GM12878 (cell line): ENCODE measurements around the gene PRPF31. TPM values are rescaled to one million over a fixed set of nuclear protein-coding genes. Genes with fewer than 3 reads are reported as not detected.

Experiments used
- ATAC-seq: fragments of 200-7000 bp; cut with Tn5 transposase; 3 replicates; pipeline ENCODE4 v1.9.1; 2020; ENCODE audit warnings: mild to moderate bottlenecking, moderate library complexity
- BruUV-seq: library from RNA; stranded (reverse); fragments of 400-500 nt; replicated peaks from 2 replicates; lab custom pipeline; 2021; lab: Mats Ljungman, UMichigan
- CTCF ChIA-PET: fragments of 300-600 bp; sonication (Branson Sonifier 250); formaldehyde crosslinking; extraction: SDS; loops from one replicate; lab custom pipeline; 2021; ENCODE audit warnings: inconsistent platforms; lab: Yijun Ruan, JAX
- POLR2A ChIA-PET: fragments of 350-600 bp; formaldehyde crosslinking; extraction: SDS; loops from one replicate; lab custom pipeline; 2021; ENCODE audit warnings: inconsistent platforms; lab: Charles Lee
- RAD21 ChIA-PET: fragments of 300-600 bp; sonication (Branson Sonifier 250); formaldehyde crosslinking; loops from one replicate; lab custom pipeline; 2023; ENCODE audit warnings: antibody characterized with exemption; ENCODE audit not compliant: unreplicated experiment; lab: Charles Lee
- SMC1A ChIA-PET: fragments of 300-600 bp; sonication (Branson Sonifier 250); formaldehyde crosslinking; loops from one replicate; lab custom pipeline; 2023; ENCODE audit not compliant: unreplicated experiment, uncharacterized antibody; lab: Charles Lee
- DNase-seq: peaks from one replicate; pipeline ENCODE4 v3.0.0-alpha.2; 2011; ENCODE audit warnings: low read depth, low spot score
- FAIRE-seq: peaks from 3 replicates; lab custom pipeline; 2011; peaks lifted over from hg19 to GRCh38; lab: Jason Lieb, UNC
- H2AFZ ChIP-seq: 2 replicates; pipeline ENCODE4 v1.6.0; 2011; ENCODE audit warnings: low read depth, low read length, control low read depth; ENCODE audit not compliant: control insufficient read depth
- H3K27ac ChIP-seq: 2 replicates; pipeline ENCODE4 v1.5.1; 2011; ENCODE audit warnings: control low read depth; ENCODE audit not compliant: control insufficient read depth, insufficient read depth
- H3K27me3 ChIP-seq, 2 experiments: replicated peaks in 1 of 2; 2 replicates each; pipeline versions ENCODE4 v1.6.0 to v1.6.1; 2011; ENCODE audit warnings: low read length in 1 of 2; ENCODE audit not compliant: control insufficient read depth in 2 of 2, insufficient read depth in 2 of 2
- H3K36me3 ChIP-seq, 2 experiments: 2 replicates each; pipeline ENCODE4 v1.5.1; 2011; ENCODE audit warnings: low read length in 1 of 2; ENCODE audit not compliant: control insufficient read depth in 2 of 2, insufficient read depth in 2 of 2
- H3K4me1 ChIP-seq: 2 replicates; pipeline ENCODE4 v1.6.1; 2011; ENCODE audit warnings: mild to moderate bottlenecking, low read length, moderate library complexity, mixed read lengths; ENCODE audit not compliant: control insufficient read depth, insufficient read depth
- H3K4me2 ChIP-seq: 2 replicates; pipeline ENCODE4 v1.6.0; 2011; ENCODE audit warnings: control low read depth; ENCODE audit not compliant: control insufficient read depth, insufficient read depth
- H3K4me3 ChIP-seq: fragments of 200-600 bp; sonication (generic); 2 replicates; pipeline ENCODE4 v1.5.1; 2016
- H3K79me2 ChIP-seq: 2 replicates; pipeline ENCODE4 v1.6.0; 2011; ENCODE audit warnings: low read length; ENCODE audit not compliant: control insufficient read depth, insufficient read depth
- H3K9ac ChIP-seq: 2 replicates; pipeline ENCODE4 v1.8.0; 2011; ENCODE audit warnings: low read length, control low read depth, mixed read lengths; ENCODE audit not compliant: control insufficient read depth, insufficient read depth
- H3K9me3 ChIP-seq: replicated peaks from 3 replicates; pipeline ENCODE4 v1.5.1; 2011; ENCODE audit warnings: mild to moderate bottlenecking, low read length; ENCODE audit not compliant: control insufficient read depth, insufficient read depth
- H4K20me1 ChIP-seq: 2 replicates; pipeline ENCODE4 v1.6.0; 2011; ENCODE audit not compliant: control insufficient read depth, insufficient read depth
- E2F8 ChIP-seq: fragments of 450-650 bp; IDR thresholded peaks from 2 replicates; pipeline ENCODE4 v1.6.1; 2018; ENCODE audit warnings: mild to moderate bottlenecking, low read depth, moderate library complexity; ENCODE audit not compliant: partially characterized antibody
- KDM1A ChIP-seq: fragments of 200-600 bp; sonication (generic); IDR thresholded peaks from 2 replicates; pipeline ENCODE4 v1.6.1; 2016; ENCODE audit warnings: borderline replicate concordance
- WGBS: methylation state at CpG from one replicate; pipeline ENCODE4 v1.1.6; 2016; ENCODE audit warnings: low lambda C conversion rate; ENCODE audit not compliant: insufficient replicate concordance, insufficient coverage; ENCODE audit errors: missing lambda C conversion rate; 5-methylcytosine and 5-hydroxymethylcytosine counted together
- in situ Hi-C: fragments of 300-500 bp; cut with MboI; formaldehyde crosslinking; loops from 9 replicates; pipeline ENCODE4 v1.14.3; 2018; ENCODE audit warnings: mixed read lengths
- intact Hi-C: fragments of 100-400 bp; cut with micrococcal nuclease; formaldehyde crosslinking; loops from one replicate; pipeline ENCODE4 v1.14.2; 2022; ENCODE audit not compliant: unreplicated experiment
- polyA plus RNA-seq, 11 experiments: library from polyadenylated mRNA; depleted of rRNA in 4 of 11; unstranded in 6 of 11; stranded (reverse) in 5 of 11; fragments of >200 nt; fragmentation: Nextera tagmentation in 4 of 11; fragmentation: Illumina TruSeq in 1 of 11; extraction: Ambion mirVana in 4 of 11; extraction: Trizol in 1 of 11; gene quantifications; 1 replicate in 1 of 11; 2 replicates in 10 of 11; pipeline versions ENCODE4 v1.2.1 to v1.2.3, GENCODE V29; 2011 to 2016; ENCODE audit warnings: inconsistent platforms in 2 of 11, missing spikeins in 2 of 11, low read depth in 1 of 11
- total RNA-seq, 4 experiments: library from RNA; depleted of rRNA in 3 of 4; stranded (reverse); fragments of >200 nt in 3 of 4; fragmentation: Illumina TruSeq in 1 of 4; extraction: Trizol in 1 of 4; gene quantifications; 2 replicates each; pipeline versions ENCODE4 v1.2.1 to v1.2.3, GENCODE V29; 2013 to 2021

Gene PRPF31
- total and polyA plus RNA-seq, 10 of the 15 experiments (the other 5 are each of a cell fraction or from before 2014, with no cell fraction given): 2.7 to 170 (median 69.7) TPM

- FAIRE-seq (no peak), ATAC-seq (no peak), DNase-seq (no peak)
- in situ Hi-C loops: no loop called here
- peak overlapping the region; percentile 95 for H3K4me3 ChIP-seq
- BruUV-seq: no TSS peak
- SMC1A ChIA-PET: interaction anchor here (0.7 to 1.3 kb wide), 2 partner anchors 24 to 31 kb away, joined by 3 to 5 read pairs; no protein-coding TSS in a partner anchor
- H3K36me3 ChIP-seq: peaks cover 5% of the 10 kb centered on the region in 2 experiments; a peak in 2 of 4 replicates
- H3K79me2 ChIP-seq: peaks cover 8% of the 10 kb centered on the region
- intact Hi-C loops: no loop called here
- RAD21 ChIA-PET: interaction anchor here (1.5 kb wide), 1 partner anchor 27 kb away, joined by 3 read pairs; no protein-coding TSS in a partner anchor
- POLR2A ChIA-PET: interaction anchor here (0.7 to 4.0 kb wide), 4 partner anchors 23 to 44 kb away, joined by 8 to 30 read pairs (median 12); partner anchors contain the start of genes CNOT3 and MBOAT7
- H3K9ac ChIP-seq: peak overlapping the region; percentile 82
- no peak overlapping the region for H3K27ac ChIP-seq
- H3K4me2 ChIP-seq: peak overlapping the region; percentile 97
- TF ChIP-seq E2F8 (no peak), KDM1A (no peak)
- H3K27me3 ChIP-seq: no peaks in the 10 kb centered on the region
- peaks cover 4% of the 10 kb centered on the region; the same call in 1 of the 2 replicates for H3K4me1 ChIP-seq
- H3K9me3 ChIP-seq: no peaks in the 10 kb centered on the region; the same call in 2 of the 3 replicates
- no peak overlapping the region for H2AFZ ChIP-seq
- CTCF ChIA-PET: interaction anchor here (0.6 to 2.1 kb wide), 2 partner anchors 27 to 640 kb away, joined by 3 to 4 read pairs; no protein-coding TSS in a partner anchor
- no peaks in the 10 kb centered on the region for H4K20me1 ChIP-seq
- WGBS: 64% methylated on average over 13 of the region's 13 CpGs
Measured at GRCh38 chr19:54160854-54161253, 45.3 kb downstream of the PRPF31 start.
